Activated naive CD8-positive, alpha-beta T cell treated with anti-CD3 and anti-CD28 coated beads, Interleukin-2, amount 50 U/mL, for 16 hours (primary cell): ENCODE data around the gene SHROOM1.
A peak's percentile ranks its signal among the peaks of the same experiment; 100 is the strongest.
"Not testable (repeated sequence)": the region's sequence is repeated elsewhere in the genome, so short reads cannot be mapped to it uniquely, and the experiment has no call there.

Experiments
- DNase-seq: peaks from one replicate; pipeline ENCODE4 v3.0.0-alpha.2; 2020; ENCODE audit warnings: low read depth, low spot score

The SHROOM1 gene, protein sequence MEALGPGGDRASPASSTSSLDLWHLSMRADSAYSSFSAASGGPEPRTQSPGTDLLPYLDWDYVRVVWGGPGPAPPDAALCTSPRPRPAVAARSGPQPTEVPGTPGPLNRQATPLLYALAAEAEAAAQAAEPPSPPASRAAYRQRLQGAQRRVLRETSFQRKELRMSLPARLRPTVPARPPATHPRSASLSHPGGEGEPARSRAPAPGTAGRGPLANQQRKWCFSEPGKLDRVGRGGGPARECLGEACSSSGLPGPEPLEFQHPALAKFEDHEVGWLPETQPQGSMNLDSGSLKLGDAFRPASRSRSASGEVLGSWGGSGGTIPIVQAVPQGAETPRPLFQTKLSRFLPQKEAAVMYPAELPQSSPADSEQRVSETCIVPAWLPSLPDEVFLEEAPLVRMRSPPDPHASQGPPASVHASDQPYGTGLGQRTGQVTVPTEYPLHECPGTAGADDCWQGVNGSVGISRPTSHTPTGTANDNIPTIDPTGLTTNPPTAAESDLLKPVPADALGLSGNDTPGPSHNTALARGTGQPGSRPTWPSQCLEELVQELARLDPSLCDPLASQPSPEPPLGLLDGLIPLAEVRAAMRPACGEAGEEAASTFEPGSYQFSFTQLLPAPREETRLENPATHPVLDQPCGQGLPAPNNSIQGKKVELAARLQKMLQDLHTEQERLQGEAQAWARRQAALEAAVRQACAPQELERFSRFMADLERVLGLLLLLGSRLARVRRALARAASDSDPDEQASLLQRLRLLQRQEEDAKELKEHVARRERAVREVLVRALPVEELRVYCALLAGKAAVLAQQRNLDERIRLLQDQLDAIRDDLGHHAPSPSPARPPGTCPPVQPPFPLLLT

DNA sequence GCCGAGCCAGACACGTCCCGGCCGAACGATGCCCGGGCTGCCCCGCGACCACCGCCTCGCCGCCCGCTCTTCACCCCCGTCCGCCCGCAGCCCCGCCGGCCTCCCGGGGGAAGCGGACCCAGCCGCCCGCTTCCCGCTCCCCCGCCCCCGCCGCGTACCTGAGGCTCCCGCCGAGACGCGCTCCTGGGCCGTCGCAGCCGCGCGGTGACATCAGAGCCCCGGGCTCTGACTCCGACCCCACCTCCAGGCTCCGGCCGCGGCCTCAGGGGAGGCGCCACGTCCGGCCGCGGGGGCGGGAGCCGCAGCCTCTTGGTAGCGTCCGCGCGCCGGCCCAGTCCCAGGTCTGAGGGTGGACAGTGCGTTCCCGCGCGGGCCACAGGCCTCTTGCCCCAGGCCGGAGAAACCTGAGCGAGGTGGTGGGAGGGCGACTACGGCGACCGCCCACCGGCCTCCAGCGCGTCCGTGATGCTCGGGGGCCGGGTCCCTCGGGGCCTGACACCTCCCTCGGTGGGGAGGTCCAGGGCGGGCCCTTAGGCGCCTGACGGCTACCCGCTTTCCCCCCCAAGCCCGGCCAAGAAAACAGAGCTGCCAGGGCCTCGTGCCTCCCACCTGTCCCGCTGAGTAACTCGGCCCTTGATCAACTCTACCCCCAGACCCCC lies at the start of gene SHROOM1:
SHROOM1 (minus strand) TSS at position 212 of the 659 bp plus-strand sequence. CDS start 4,507 bp downstream, outside the sequence.
- no peak for DNase-seq

DNA sequence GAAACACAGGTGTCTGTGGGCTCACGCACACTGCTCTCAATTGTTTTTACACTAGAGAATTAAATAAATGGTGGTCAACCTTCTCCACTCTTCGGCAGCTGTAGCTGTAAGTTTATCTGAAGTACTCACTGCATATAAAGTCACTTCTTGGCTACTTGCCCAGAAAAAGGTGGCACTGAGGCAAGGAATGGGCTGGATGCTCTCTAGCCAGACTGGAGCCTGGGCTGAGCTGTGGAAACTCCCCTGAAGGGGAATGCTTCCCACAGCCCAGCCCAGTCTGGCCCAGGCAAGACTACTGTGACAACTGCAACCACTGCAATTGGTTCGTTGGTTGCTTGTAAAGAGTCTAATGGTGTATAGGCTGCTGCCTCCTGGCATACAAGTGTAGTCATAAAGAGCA lies 47.5 kb upstream of the SHROOM1 start:
- DNase-seq, result no peak

DNA sequence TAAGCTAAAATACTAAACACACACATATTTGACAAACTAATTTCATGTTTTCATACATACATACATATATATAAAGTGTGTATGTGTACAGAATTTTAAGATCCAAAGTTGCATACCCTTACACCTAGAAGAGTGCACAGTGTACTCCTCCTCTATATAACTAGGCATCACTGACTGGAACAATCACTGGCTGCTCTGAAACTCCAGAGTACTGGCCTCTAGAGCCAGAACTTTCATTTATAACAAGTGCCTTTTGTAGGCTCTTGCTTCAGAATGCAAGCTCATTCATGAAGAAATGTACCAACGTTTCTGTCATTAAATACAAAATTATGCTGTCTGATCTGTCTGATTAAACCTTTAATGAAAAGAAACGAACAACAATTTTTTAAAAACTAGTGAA lies 47.0 kb upstream of the SHROOM1 start:
- DNase-seq, result no peak

DNA sequence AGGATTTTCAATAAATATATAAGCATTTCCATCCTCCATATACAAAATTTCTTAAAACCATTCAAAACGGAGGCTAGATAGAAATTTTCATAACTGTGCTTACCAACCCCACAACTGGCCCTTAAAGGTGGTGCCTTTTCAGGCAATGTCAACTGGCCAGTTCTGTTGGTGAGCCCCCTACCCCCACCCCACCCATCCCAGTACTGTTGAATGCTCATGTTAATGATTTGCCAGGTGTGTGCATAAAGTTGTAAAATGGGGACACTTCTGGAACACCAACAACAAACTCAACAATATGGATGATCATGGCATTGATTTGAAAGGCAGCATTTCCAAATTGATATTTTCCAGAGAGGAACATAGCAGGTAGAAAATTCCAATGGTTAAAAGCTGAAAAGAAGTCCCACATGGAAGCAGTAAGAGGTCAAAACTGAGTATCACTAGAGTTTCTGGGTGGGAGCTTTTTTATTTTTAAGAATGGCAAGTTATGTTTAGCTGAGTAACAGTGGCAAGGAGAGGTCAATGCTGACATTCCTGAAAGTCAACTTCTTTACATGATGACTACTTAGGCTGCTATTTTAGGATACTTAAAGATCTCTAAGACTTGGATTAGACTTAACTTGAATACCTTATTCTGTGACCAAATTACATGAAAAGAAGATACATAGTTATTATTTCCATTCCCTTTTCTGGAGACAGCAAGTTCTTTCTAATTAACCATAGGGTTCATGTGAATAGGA lies 45.7 kb upstream of the SHROOM1 start:
- no peak for DNase-seq

DNA sequence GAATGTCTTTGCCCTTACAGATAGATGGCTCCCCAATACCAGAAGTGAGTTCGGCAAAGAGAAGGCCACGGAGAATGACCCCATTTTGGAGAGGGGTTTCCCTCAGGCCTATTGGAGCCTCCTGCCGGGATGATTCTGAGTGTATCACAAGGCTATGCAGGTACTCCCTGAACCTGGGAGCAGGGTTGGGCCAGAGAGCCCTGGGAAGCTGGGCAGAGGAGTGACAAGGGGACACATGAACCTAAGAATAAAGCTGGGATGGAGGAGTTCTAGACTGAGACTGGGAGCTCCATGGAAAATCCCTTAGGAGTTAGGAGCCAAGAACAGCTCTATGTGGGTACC lies 43.5 kb upstream of the SHROOM1 start:
- no peak for DNase-seq

DNA sequence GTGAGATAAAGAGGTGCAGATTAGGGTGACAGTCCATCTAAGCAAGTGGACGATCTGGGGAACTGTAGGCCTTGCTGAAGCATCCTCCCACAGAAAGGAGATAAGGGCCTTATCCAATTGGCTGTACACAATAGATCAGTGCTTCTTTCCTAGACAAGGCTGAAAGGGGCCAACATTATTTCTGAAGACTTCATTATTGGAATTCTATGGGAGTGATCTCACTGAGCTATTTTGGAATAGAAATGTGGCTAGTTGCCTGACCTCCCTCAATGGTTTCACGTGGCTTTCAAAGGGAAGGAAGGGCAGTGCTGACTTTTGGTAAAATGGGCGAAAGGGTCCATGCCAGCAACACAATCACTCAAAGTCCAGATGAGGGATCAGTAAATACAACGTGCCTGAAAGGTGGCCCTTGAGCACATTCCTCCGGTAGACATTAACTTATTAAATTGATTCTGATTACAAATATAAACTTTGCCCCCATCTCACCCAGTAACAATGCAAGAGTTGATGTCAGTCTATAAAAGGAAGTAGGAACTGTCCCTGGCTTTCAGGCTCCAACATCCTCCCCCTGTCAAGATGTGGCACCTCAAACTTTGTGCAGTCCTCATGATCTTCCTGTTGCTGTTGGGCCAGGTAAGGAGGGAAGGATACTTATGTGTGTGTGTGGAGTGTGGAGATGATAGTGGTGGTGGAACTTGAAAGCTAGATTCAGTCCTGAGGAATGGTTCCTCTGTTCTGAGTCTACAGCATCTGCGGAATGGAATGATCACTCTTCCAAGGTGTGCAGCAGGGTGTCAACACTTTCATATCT lies 42.9 kb upstream of the SHROOM1 start, which contains the start of gene LEAP2:
LEAP2 (plus strand) TSS at position 550 of the 811 bp plus-strand sequence; CDS start at position 577, 27 bp downstream.
- DNase-seq, result no peak

DNA sequence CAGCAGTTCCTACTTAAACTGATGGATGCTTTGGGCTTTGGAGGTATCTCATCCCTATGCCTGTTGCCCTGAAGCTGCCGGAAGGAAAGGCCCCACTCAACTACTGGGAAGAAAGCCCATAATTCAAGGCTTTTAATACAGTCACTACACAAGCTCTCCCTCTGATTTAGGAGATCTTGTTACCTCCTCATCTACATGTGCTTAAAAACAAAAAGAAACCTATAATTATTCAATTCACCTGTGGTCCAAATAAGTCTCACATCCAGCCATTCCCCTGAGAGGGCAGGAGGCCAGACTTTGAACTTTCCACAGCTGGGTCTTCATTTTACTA lies 42.3 kb upstream of the SHROOM1 start:
- DNase-seq, result no peak

DNA sequence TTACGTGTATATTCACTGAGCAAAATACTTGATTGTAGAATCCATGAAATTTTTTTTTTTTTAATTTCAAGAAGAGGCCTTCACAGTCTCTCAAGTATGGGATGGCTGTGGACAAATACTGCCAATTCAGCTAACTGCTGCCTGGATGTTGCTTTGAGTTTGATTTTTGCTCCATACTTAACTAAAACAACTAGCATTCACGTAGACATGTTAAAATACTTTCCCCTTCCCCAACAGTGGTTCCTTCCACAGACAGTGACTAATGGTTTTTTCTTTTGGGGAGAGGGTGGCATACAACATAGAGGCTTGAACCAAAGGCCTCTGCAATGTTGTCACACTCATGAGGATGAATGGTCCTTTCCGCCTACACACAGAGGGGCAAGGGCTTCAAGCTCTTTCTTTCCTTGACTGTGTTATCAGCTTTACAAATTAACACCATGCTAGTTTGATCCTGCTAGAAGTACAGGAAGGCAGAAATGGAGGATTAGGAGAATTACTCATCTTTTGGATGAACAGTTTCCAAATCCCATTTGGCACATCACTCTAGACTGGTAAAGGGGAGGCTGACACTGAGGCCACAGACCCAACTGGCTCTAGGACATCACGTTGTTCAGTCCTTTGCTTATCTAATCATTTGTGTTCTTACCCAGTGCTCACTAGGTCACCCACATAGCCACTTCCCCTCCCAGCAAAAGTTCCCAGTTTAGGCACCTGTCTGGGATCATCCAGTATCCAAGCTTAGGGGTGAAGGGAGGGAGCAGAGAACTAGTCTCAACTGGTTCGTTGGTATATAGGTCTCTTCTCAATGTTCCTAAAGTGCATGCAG lies 41.2 kb upstream of the SHROOM1 start:
- DNase-seq, result no peak

DNA sequence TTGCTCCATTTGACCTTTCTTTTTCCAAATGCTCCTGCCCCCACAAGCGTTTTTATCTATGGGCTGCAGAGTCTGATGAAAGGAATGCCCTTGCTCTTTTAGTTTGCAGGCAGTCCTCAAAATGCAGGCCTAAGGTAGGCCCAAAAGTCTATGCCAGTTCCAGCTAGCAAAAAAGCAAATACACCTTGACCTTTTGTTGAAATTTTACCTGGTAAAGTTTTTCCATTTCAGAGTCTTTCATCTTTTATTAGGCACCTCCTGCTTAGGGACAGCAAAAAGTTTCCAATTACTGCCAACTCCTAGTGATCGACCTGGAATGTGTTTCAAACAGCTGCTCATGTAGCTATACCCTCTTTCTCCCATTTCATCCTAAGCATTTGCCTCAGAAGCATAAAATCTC lies 40.4 kb upstream of the SHROOM1 start:
- DNase-seq, result no peak

DNA sequence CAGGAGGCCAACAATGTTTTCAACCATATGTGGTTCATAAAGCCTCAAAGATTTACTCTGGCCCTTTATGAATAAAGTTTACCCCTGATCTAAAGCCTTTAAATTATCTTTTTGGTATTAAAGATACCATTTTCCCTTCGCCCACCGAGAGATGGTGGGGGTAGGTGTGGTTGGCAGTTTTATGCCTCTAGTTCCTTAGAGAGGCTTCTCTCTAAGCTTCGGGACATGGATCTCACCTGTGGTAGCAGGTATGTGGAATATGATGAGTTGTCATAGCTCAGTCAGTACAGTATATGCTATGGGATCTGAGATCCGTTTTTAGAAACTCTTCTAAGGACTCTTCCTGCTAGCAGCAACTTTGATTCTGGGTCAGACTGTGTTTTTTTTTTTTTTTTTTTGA lies 38.3 kb upstream of the SHROOM1 start:
- no peak for DNase-seq

DNA sequence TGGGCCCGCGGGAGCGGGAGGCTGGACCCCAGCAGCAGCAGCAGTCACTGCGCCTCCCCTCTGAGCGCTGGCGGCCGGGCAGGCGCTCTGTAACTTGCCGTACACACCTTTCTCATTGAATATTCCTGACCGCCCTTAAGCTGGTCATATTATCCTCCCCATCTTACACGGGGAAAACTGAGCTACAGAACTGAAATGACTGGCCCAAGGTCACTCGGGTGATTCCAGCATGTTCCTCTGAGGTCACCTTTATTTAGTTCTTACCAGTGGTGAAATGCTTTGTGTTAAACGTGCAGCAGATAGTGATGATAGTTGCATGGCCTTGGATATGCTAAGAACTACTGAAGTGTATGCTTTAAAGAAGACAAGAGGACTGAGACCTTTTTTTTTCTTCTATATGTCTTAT lies 36.6 kb upstream of the SHROOM1 start:
- no peak for DNase-seq

DNA sequence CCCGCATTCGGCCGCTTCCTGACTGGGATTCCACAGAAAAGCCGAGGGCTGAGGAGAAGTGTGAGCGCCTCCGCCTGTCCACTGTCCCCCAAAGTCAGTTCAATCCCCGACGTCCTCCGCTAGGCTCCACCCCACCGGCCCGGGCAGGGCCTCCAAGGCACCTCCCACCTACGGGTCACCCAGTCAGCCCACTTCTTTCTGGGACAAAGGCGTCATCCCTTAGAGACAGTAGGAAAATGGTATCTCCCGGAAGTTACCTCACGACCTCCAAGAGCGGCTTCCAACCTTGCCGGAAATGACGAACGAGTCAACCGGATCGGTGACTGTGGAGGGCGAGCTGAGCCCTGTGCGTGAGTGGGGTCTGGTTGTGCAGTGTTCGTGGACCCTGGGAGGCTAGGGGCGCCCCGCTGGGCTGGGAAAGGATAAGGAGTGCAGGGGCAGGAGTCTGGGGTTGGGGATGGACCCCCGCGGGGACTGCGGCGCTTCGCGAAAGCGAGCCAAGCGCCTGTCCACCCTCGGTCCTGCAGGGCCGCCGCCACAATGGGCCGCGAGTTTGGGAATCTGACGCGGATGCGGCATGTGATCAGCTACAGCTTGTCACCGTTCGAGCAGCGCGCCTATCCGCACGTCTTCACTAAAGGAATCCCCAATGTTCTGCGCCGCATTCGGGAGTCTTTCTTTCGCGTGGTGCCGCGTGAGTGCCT lies 36.0 kb upstream of the SHROOM1 start, which contains the start of the genes GDF9 and UQCRQ:
GDF9 (minus strand) TSS at position 128 of the 704 bp plus-strand sequence. CDS start 1,936 bp downstream, outside the sequence.
UQCRQ (plus strand) TSS at position 301 of the 704 bp plus-strand sequence; CDS start at position 541, 240 bp downstream.
- DNase-seq, result peak; percentile 81

DNA sequence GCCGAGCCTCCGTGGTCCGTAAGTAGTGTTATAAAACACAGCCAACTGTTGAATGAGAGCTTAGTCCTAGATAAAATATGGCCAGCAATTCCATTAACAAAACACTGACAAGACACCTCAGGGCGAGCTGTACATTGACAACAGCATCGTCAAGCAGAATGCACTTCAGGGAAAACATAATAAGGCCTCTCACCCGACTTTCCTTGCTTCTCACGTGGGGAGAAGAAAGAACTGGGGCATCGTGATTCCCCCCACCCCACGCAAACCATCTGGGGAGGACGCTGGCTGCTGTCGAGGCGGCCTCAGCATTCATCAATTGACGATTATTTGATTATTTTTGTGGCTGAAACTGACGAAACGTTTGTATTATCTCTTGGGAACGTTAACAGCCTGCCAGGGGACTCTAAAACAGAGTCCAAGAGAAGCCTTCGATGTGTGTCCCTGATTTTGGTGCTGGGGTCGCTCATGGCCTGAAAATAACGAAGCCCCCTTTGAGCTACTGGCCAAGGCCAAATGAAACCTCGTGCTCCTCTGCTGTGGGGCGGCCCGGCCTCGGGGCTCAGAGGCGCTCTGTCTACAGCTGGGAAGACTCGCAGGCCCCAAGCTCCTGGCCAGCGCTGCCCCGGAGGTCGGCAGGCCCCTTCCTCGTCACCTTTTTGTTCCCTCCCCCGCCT lies 35.4 kb upstream of the SHROOM1 start:
- no peak for DNase-seq

DNA sequence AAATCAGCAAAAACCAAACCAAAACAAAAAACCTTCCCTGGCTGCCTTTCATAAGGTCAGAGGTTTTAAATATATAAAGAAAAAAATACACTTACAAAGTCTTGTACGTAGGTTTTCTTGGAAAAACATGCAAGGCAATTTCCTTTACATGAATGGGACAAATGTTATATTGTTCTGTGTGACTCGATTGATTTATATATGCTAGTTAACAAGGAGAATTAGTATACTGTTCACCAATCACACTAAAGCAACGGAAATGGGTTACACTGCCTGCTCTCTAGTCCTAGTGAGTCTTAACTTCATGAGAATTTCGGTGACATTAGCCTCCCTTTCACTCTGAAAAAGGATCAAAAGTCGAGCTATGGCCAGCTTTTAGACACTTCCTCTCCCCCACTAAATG lies 30.3 kb upstream of the SHROOM1 start:
- DNase-seq, result no peak

DNA sequence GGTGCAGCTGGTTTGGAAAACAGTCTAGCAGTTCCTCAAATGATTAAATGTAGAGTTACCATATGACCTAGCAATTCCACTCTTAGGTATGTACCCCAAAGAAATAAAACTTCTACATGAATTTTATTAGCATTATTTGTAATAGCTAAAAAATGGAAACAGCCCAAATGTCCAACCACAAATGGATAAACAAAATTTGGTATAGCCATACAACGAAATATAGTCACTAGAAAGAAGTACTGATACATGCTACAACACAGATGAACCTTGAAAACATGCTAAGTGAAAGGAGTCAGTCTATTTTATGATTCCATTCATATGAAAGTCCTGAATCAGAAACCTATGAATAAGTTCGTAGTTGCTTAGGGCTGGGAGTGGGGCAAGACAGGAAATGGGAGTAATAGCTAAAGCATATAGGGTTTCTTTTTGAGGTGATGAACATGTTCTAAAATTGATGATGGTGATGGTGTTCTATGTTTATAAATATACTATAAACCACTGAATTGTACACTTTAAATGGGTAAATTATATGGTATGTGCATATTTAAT lies 29.5 kb upstream of the SHROOM1 start:
- DNase-seq, result no peak

DNA sequence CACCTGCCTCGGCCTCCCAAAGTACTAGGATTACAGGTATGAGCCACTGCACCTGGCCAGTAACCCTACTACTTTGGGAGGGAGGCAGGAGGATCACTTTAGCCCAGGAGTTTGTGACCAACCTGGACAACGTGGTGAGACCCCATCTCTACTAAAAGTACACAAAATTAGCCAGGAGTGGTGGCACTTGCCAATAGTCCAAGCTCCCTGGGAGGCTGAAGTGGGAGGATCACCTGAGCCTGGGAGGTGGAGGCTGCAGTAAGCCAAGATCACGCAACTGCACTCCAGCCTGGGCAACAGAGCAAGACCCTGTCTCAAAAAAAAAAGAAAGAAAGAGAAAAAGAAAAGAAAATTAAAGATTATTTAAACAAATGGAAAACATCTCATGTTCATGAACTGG lies 25.6 kb upstream of the SHROOM1 start:
- no peak for DNase-seq

DNA sequence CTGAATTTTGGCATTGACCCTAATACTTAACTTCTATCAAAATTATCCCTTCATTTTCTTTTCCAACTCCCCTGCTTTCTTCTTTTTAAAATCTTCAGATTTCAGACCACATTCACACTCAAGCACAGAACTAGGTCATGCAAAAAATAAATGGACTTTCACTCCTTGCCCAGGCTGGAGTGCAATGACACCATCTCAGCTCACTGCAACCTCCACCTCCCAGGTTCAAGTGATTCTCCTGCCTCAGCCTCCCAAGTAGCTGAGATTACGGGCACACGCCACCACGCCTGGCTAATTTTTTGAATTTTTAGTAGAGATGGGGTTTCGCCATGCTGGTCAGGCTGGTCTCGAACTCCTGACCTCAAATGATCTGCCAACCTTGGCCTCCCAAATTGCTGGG lies 24.5 kb upstream of the SHROOM1 start:
- not testable (repeated sequence) for DNase-seq

DNA sequence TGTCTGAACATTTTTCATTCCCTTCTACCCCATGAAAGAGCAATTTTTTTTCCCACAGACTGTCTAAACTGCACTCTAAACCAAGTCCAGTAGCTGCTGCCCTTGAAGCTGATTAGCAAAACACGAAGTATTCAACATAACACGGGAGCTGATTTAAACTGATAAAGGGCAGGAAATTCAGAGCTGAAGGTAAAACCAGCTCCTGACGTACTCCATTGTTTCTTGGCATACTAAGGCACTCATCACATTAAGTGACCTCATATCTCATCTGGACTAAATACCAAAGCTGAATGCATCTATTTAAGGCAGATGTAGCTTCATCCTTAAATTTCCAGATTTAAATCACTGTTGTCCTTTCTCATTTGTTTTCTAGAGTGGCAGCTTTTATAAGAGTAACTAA lies 23.9 kb upstream of the SHROOM1 start:
- DNase-seq, result no peak
